Skeletal muscle cell (primary cell): ENCODE data around the gene ARL6IP6.

Experiments
- DNase-seq: peaks from one replicate; pipeline ENCODE4 v3.0.0-alpha.2; 2010; ENCODE audit warnings: low read depth
- H3K4me3 ChIP-seq: 2 replicates; pipeline ENCODE4 v1.5.1; 2011; ENCODE audit warnings: low read depth, mild to moderate bottlenecking, control low read depth, low read length, moderate library complexity

Gene ARL6IP6

GRCh38 chr2:152781175-152781574 is 62.8 kb downstream of the ARL6IP6 start:
- no peak for DNase-seq
- H3K4me3 ChIP-seq, result no peak overlapping the region

- no peak for DNase-seq
- no peak overlapping the region for H3K4me3 ChIP-seq
These were observed 63.8 kb downstream of the ARL6IP6 start for GRCh38 chr2:152782171-152782570.

- DNase-seq, result no peak
- no peak overlapping the region for H3K4me3 ChIP-seq
These were observed 72.5 kb downstream of the ARL6IP6 start for GRCh38 chr2:152790883-152791282.

- no peak for DNase-seq
- H3K4me3 ChIP-seq, result no peak overlapping the region
These were observed 73.6 kb downstream of the ARL6IP6 start for GRCh38 chr2:152791979-152792378.

GRCh38 chr2:152792974-152793373 is 74.6 kb downstream of the ARL6IP6 start:
- DNase-seq, result no peak
- H3K4me3 ChIP-seq, result no peak overlapping the region

GRCh38 chr2:152796941-152797340 is 78.5 kb downstream of the ARL6IP6 start:
- DNase-seq, result no peak
- H3K4me3 ChIP-seq, result no peak overlapping the region

- H3K4me3 ChIP-seq, result no peak overlapping the region
- DNase-seq, result no peak
These were observed 86.4 kb downstream of the ARL6IP6 start for GRCh38 chr2:152804687-152805408.

- no peak for DNase-seq
- no peak overlapping the region for H3K4me3 ChIP-seq
These were observed 93.5 kb downstream of the ARL6IP6 start for GRCh38 chr2:152811916-152812315.
